ENCODE results near the gene STARD7. TPM values are rescaled to one million over a fixed set of nuclear protein-coding genes. Genes with fewer than 3 reads are reported as not detected.

STARD7 gene
- total and polyA plus RNA-seq, 2 of the 13 experiments (the other 11 are each of a cell fraction or from before 2014, with no cell fraction given) = 88.2 to 300 TPM

- TF ChIP-seq RBM22 (optimal IDR thresholded peaks at IDR 0.05; ENCODE audit: low read length) (no peak), ZNF773 (CRISPR knock-in tag; IDR thresholded peaks at IDR 0.05; ENCODE audit: borderline replicate concordance) (peak; percentile 7; the same call in 1 of the 2 replicates), ZNF713 (CRISPR knock-in tag; IDR thresholded peaks at IDR 0.05) (peak; percentile 42; the same call in 1 of the 2 replicates), REST (IDR thresholded peaks at IDR 0.05; ENCODE audit: borderline replicate concordance in 1 of 2, low read depth in 1 of 2, low read length in 2 of 2) (peak in 1 of 2 experiments; percentile 74; a peak in 1 of 4 replicates), ZNF572 (CRISPR knock-in tag; IDR thresholded peaks at IDR 0.05) (peak; percentile 89; the same call in 1 of the 2 replicates), ZUFSP (CRISPR knock-in tag; IDR thresholded peaks at IDR 0.05; ENCODE audit: borderline replicate concordance) (no peak), CERS6 (CRISPR knock-in tag; IDR thresholded peaks at IDR 0.05) (no peak), ZSCAN5A (CRISPR knock-in tag; IDR thresholded peaks at IDR 0.05; ENCODE audit: borderline replicate concordance) (peak; percentile 32; the same call in 1 of the 2 replicates), MED13 (CRISPR knock-in tag; IDR thresholded peaks at IDR 0.05) (0 out of 2 replicates have a peak, but pooled peaks have one; percentile 49), SRSF4 (IDR thresholded peaks at IDR 0.05; ENCODE audit: low read depth, low read length, poor library complexity, severe bottlenecking) (peak; percentile 96), ZNF275 (CRISPR knock-in tag; IDR thresholded peaks at IDR 0.05; ENCODE audit: borderline replicate concordance) (peak; percentile 59; the same call in 1 of the 2 replicates), ATF7 (IDR thresholded peaks at IDR 0.05) (no peak), ATF7 (CRISPR knock-in tag; IDR thresholded peaks at IDR 0.05) (peak; percentile 72), ZBTB38 (CRISPR knock-in tag; IDR thresholded peaks at IDR 0.05) (peak; percentile 82; the same call in 1 of the 2 replicates), MAFG (CRISPR knock-in tag; IDR thresholded peaks at IDR 0.05) (no peak), SMYD3 (CRISPR knock-in tag; IDR thresholded peaks at IDR 0.05) (no peak), EP300 (IDR thresholded peaks at IDR 0.05; ENCODE audit: low read depth in 2 of 2, low read length in 2 of 2) (no peak), EP300 (CRISPR knock-in tag; IDR thresholded peaks at IDR 0.05; ENCODE audit: borderline replicate concordance) (0 out of 2 replicates have a peak, but pooled peaks have one; percentile 10)
Observed at GRCh38 chr2:96208143-96209010, at the start of gene STARD7 (continued).
